Mesodermal cell (in vitro differentiated cells): ENCODE data around the gene MRC2.
"Not testable (repeated sequence)": the region's sequence is repeated elsewhere in the genome, so short reads cannot be mapped to it uniquely, and the experiment has no call there.

Experiments
- H3K27ac ChIP-seq: 2 replicates; pipeline ENCODE4 v1.7.0; 2013; ENCODE audit warnings: mild to moderate bottlenecking, low read depth, low read length, moderate library complexity; ENCODE audit not compliant: severe bottlenecking
- H3K36me3 ChIP-seq: 2 replicates; pipeline ENCODE4 v1.7.1; 2013; ENCODE audit warnings: mild to moderate bottlenecking, low read length, moderate library complexity; ENCODE audit not compliant: control insufficient read depth, insufficient read depth
- H3K4me1 ChIP-seq: one replicate; pipeline ENCODE4 v1.7.1; 2013; ENCODE audit warnings: mild to moderate bottlenecking, low read length; ENCODE audit not compliant: insufficient read depth, control insufficient read depth, poor library complexity, severe bottlenecking
- H3K4me3 ChIP-seq: 2 replicates; pipeline ENCODE4 v1.7.0; 2013; ENCODE audit warnings: low read length, control low read depth, mild to moderate bottlenecking; ENCODE audit not compliant: insufficient read depth, poor library complexity, severe bottlenecking; ENCODE audit errors: extremely low read depth
- H3K9me3 ChIP-seq: 2 replicates; pipeline ENCODE4 v1.7.1; 2013; ENCODE audit warnings: mild to moderate bottlenecking, low read length, moderate library complexity; ENCODE audit not compliant: control insufficient read depth
- WGBS, 2 experiments: methylation state at CpG; one replicate each; pipeline ENCODE4 v1.1.5; 2013; ENCODE audit warnings: missing lambda C conversion rate in 2 of 2; ENCODE audit not compliant: insufficient coverage in 2 of 2; 5-methylcytosine and 5-hydroxymethylcytosine counted together

The MRC2 gene

GRCh38 chr17:62695093-62695738, 67.7 kb downstream of the MRC2 start:
- H3K9me3 ChIP-seq, H3K4me1 ChIP-seq, H3K4me3 ChIP-seq: not testable (repeated sequence)
- Histone ChIP-seq H3K27ac (peak overlapping the region; percentile 6), H3K36me3 (peaks cover 32% of the 10 kb centered on the region)
- 98 to 100% methylated on average over 2 to 5 of the region's 5 CpGs for WGBS, 2 experiments

DNA sequence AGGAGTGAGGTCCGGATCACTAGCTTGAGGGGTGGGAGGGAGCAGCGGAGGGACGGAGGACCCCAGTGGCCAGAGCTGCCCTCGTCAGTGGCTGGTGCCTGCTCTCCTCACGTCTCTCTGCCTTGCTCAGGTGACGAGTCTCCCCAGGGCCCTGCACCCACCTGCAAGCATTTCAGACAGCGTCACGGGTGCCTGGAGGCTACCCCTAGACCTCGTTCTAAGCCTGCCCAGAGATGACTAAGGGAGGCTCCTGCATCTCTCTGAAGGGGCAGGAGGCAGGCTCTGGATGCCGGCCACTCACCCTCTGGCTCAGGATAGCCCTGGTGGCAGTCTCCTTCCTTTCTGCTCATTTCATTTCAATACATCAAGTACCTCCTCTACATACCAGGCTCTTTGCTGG, 68.8 kb downstream of the MRC2 start:
- 91 to 93% methylated on average over 10 of the region's 10 CpGs for WGBS, 2 experiments
- Histone ChIP-seq H3K4me3 (no peak overlapping the region), H3K4me1 (peaks cover 8% of the 10 kb centered on the region), H3K27ac (no peak overlapping the region), H3K9me3 (no peaks in the 10 kb centered on the region), H3K36me3 (peaks cover 21% of the 10 kb centered on the region)

GRCh38 chr17:62696726-62697490, 69.4 kb downstream of the MRC2 start:
- peaks cover 8% of the 10 kb centered on the region for H3K4me1 ChIP-seq
- 91 to 93% methylated on average over 21 to 25 of the region's 27 CpGs for WGBS, 2 experiments
- H3K27ac ChIP-seq, result no peak overlapping the region
- peaks cover 15% of the 10 kb centered on the region for H3K36me3 ChIP-seq
- H3K4me3 ChIP-seq, result no peak overlapping the region
- no peaks in the 10 kb centered on the region for H3K9me3 ChIP-seq

GRCh38 chr17:62698459-62698858, 71.0 kb downstream of the MRC2 start:
- H3K9me3 ChIP-seq, H3K36me3 ChIP-seq, H3K27ac ChIP-seq, H3K4me3 ChIP-seq: not testable (repeated sequence)
- peaks cover 13% of the 10 kb centered on the region for H3K4me1 ChIP-seq
- WGBS, 2 experiments, result 84 to 94% methylated on average over 8 to 10 of the region's 11 CpGs

DNA sequence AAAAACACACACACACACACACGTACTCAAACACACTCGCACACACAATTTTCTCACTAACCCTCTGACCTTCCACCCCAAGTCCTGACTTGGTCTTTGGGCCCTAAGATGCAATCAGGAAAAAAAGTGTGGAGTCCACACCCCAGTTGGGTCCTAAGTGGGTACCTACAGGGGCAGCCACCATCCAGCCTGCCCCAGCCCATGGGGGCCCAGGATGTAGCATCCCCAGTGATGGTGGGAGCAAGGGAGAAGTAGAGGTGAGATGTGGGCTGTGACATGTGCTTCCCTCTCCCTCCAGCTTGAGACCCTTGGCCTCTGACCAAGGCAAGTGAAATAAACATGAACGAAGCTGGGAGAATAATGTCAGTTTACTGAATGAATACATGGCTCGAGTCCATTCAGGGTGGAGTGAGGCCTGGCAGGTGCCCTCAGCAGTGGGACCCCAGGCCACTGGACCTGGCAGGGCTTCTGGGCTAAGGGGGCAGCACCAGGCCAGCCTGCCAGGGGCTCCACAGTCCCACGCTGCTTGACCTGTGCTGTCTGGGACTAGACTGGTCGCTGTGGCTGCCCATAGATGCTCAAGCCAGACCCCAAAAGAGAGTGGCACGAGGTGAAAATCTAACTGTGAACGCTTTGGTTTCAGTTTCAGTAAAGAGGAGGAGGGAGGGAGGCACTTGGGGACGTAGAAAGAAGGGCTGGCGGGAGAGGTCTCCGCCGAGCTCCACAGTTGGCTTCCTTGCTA, 73.7 kb downstream of the MRC2 start:
- Histone ChIP-seq H3K27ac (no peak overlapping the region), H3K9me3 (no peaks in the 10 kb centered on the region), H3K4me3 (no peak overlapping the region), H3K36me3 (no peaks in the 10 kb centered on the region), H3K4me1 (peaks cover 22% of the 10 kb centered on the region)
- WGBS, 2 experiments, result 83 to 84% methylated on average over 8 to 10 of the region's 12 CpGs

- 86 to 89% methylated on average over 8 of the region's 8 CpGs for WGBS, 2 experiments
- Histone ChIP-seq H3K27ac (no peak overlapping the region), H3K9me3 (no peaks in the 10 kb centered on the region), H3K4me1 (peaks cover 23% of the 10 kb centered on the region), H3K36me3 (no peaks in the 10 kb centered on the region), H3K4me3 (no peak overlapping the region)
These were observed 74.2 kb downstream of the MRC2 start for GRCh38 chr17:62701706-62702085.

DNA sequence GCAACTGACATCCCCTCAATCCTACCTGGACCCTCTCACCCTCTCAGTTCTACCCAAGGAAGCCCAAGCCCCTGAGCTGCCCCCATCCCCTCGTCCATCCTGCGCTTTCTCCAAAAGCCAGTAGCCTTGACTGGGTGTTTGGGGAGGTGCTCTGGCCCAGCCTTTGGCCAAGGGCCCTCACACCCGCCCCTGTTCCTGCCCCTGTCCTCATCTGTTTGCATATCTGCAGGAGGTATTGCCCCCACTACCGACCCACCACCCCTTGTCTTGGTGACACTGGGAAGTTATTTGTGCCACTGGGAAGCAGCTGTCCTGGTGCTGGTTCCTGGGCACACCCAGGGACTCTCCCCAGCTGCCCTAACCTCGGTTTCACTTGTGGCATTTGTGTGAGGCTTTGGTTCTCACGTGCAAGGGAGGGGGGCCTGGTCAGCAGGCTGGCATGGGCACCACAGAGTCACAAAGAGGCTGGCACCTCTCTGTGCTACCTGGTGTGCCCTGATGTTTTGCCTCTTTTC, 75.3 kb downstream of the MRC2 start:
- no peak overlapping the region for H3K4me3 ChIP-seq
- no peaks in the 10 kb centered on the region for H3K9me3 ChIP-seq
- H3K36me3 ChIP-seq, result no peaks in the 10 kb centered on the region
- WGBS, 2 experiments, result 76 to 83% methylated on average over 3 to 5 of the region's 6 CpGs
- peaks cover 23% of the 10 kb centered on the region for H3K4me1 ChIP-seq
- no peak overlapping the region for H3K27ac ChIP-seq

DNA sequence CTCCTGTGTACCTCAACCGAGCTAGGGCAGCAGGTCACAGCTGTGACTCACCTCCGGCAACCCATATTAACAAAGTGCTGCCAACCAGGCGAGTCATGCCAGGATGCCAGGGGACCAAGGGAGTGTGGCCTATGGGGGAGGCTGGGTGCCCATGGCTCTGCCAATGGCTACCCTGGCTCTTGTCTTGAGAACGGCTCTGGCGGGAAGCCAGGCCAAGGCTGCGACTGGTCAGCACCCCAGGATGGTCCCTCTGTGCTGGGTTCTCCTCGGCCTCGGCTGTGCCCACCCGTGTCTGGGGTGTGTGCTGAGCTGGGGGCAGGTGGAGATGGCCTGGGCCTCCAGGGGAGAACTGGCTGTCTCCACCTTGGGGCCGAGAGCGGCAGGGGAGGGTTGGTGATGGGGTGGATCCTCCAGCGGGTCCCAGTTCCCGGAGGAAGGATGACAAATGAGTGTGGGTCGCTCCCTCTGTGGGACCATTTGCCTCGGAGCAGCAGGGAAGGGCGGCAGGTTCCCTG, 75.8 kb downstream of the MRC2 start:
- Histone ChIP-seq H3K9me3 (no peaks in the 10 kb centered on the region), H3K27ac (no peak overlapping the region), H3K36me3 (no peaks in the 10 kb centered on the region), H3K4me3 (peak overlapping the region; percentile 61), H3K4me1 (peaks cover 23% of the 10 kb centered on the region)
- 45 to 51% methylated on average over 7 to 15 of the region's 16 CpGs for WGBS, 2 experiments

GRCh38 chr17:62703776-62704380, 76.4 kb downstream of the MRC2 start:
- 0% methylated on average over 43 to 68 of the region's 80 CpGs for WGBS, 2 experiments
- H3K9me3 ChIP-seq, result peaks cover 4% of the 10 kb centered on the region
- peak overlapping the region; percentile 23 for H3K27ac ChIP-seq
- peaks cover 18% of the 10 kb centered on the region for H3K4me1 ChIP-seq
- H3K4me3 ChIP-seq, result peak overlapping the region; percentile 61
- no peaks in the 10 kb centered on the region for H3K36me3 ChIP-seq

DNA sequence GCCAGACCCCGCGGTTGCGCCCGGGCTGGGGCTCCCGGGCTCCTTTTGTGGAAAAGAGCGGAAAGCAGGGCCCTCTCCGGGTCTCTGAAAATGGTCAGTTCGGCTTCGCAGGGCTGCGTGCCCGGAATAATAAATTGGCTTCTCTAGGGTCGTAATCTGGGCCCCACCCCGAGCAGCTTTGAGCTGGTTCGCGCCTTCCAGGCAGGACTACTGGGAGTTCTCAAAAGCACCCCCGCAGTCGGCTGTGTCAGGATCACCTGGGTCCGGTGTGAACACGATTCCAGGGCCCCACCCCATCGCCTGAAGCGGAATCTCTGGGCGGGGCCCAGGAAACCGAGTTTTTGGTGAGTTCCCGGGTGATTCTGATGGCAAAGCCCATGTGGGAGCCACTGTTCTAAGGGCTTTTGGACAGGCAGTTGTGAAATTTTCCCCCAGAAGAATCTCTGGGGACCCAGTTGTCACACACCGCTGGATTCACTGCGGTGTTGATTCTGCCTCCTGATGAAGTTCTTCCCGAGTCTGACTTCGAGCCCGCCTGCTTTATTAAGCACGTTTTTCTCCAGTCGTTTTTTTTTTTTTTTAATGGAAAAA, 77.0 kb downstream of the MRC2 start:
- H3K36me3 ChIP-seq, result no peaks in the 10 kb centered on the region
- H3K4me1 ChIP-seq, result peaks cover 15% of the 10 kb centered on the region
- peak overlapping the region; percentile 61 for H3K4me3 ChIP-seq
- WGBS, 2 experiments, result 1 to 2% methylated on average over 26 to 31 of the region's 31 CpGs
- H3K9me3 ChIP-seq, result peaks cover 5% of the 10 kb centered on the region
- peak overlapping the region; percentile 23 for H3K27ac ChIP-seq
